HG02943 (cell line): ENCODE results near the gene TSTD1.

ENCODE experiments used
- ATAC-seq: cut with Tn5 transposase; IDR thresholded peaks from one replicate; pipeline ENCODE4 v1.9.1; 2021; ENCODE audit warnings: mild to moderate bottlenecking, low read depth, moderate library complexity; ENCODE audit not compliant: unreplicated experiment

The TSTD1 gene

GRCh38 chr1:161038523-161039153, at the start of gene TSTD1:
Gene TSTD1 (minus strand): TSS chr1:161038964. CDS start chr1:161038889, 75 bp downstream.
- ATAC-seq, result peak; percentile 84

- ATAC-seq, result no peak
Observed at GRCh38 chr1:161086457-161086856, 47.7 kb upstream of the TSTD1 start.

GRCh38 chr1:161085165-161085564, 46.4 kb upstream of the TSTD1 start:
- ATAC-seq, result no peak

GRCh38 chr1:161084597-161084988, 45.8 kb upstream of the TSTD1 start:
- ATAC-seq, result no peak

- no peak for ATAC-seq
Observed at GRCh38 chr1:161083748-161084596, 45.2 kb upstream of the TSTD1 start.

GRCh38 chr1:161082996-161083747, 44.4 kb upstream of the TSTD1 start:
- no peak for ATAC-seq

GRCh38 chr1:161082483-161082882, 43.7 kb upstream of the TSTD1 start:
- no peak for ATAC-seq

GRCh38 chr1:161081519-161081918, 42.8 kb upstream of the TSTD1 start:
- ATAC-seq, result no peak

GRCh38 chr1:161080441-161081405, 42.0 kb upstream of the TSTD1 start:
- no peak for ATAC-seq

- ATAC-seq, result no peak
Observed at GRCh38 chr1:161079436-161080110, 40.8 kb upstream of the TSTD1 start.

- no peak for ATAC-seq
Observed at GRCh38 chr1:161077426-161077825, 38.7 kb upstream of the TSTD1 start.

- no peak for ATAC-seq
Observed at GRCh38 chr1:161076410-161076809, 37.6 kb upstream of the TSTD1 start.

GRCh38 chr1:161074676-161075368, 36.1 kb upstream of the TSTD1 start:
- ATAC-seq, result no peak

GRCh38 chr1:161073474-161074121, 34.8 kb upstream of the TSTD1 start:
- no peak for ATAC-seq

GRCh38 chr1:161072751-161073449, 34.1 kb upstream of the TSTD1 start:
- ATAC-seq, result no peak

GRCh38 chr1:161071886-161072371, 33.2 kb upstream of the TSTD1 start:
- no peak for ATAC-seq

- no peak for ATAC-seq
Observed at GRCh38 chr1:161070761-161071160, 32.0 kb upstream of the TSTD1 start.
